Spinal cord (tissue), 10 donors: ENCODE measurements around the gene ZMIZ2. TPM values are rescaled to one million over a fixed set of nuclear protein-coding genes. Genes with fewer than 3 reads are reported as not detected.
"Not testable (repeated sequence)": the region's sequence is repeated elsewhere in the genome, so short reads cannot be mapped to it uniquely, and the experiment has no call there.

Experiments
- DNase-seq, 6 donors: peaks; one replicate each; pipeline versions ENCODE4 v3.0.0 to v3.0.0-alpha.2; 2013 to 2015; ENCODE audit warnings: low spot score in 6 of 6, low read depth in 4 of 6
- H3K27ac ChIP-seq: one replicate; pipeline ENCODE4 v1.5.1; 2013; ENCODE audit warnings: low read depth, low read length, control low read depth
- H3K27me3 ChIP-seq: one replicate; pipeline ENCODE4 v1.6.1; 2013; ENCODE audit warnings: low read length; ENCODE audit not compliant: control insufficient read depth, insufficient read depth
- H3K36me3 ChIP-seq: one replicate; pipeline ENCODE4 v1.6.1; 2013; ENCODE audit warnings: low read length; ENCODE audit not compliant: control insufficient read depth, insufficient read depth
- H3K4me1 ChIP-seq: one replicate; pipeline ENCODE4 v1.6.1; 2013; ENCODE audit warnings: low read length; ENCODE audit not compliant: control insufficient read depth, insufficient read depth
- H3K4me3 ChIP-seq: one replicate; pipeline ENCODE4 v1.5.1; 2013; ENCODE audit warnings: low read depth, low read length, control low read depth
- H3K9me3 ChIP-seq: one replicate; pipeline ENCODE4 v1.6.1; 2013; ENCODE audit warnings: low read length; ENCODE audit not compliant: control insufficient read depth, insufficient read depth
- WGBS: methylation state at CpG from one replicate; pipeline ENCODE4 v1.1.5; 2013; ENCODE audit warnings: missing lambda C conversion rate; ENCODE audit not compliant: insufficient coverage; 5-methylcytosine and 5-hydroxymethylcytosine counted together
- polyA plus RNA-seq, 2 donors: library from polyadenylated mRNA; unstranded; fragments of 120-200 nt; gene quantifications; one replicate each; pipeline ENCODE4 v1.2.1, GENCODE V29; 2013; ENCODE audit not compliant: insufficient read length in 2 of 2
- total RNA-seq, 2 donors: library from RNA; depleted of rRNA in 1 of 2; stranded (reverse); fragments of 120-200 nt in 1 of 2; fragments of >200 nt in 1 of 2; gene quantifications; one replicate each; pipeline versions ENCODE4 v1.2.3 to v1.2.4, GENCODE V29; 2013 to 2014
- donor health status: healthy.

ZMIZ2 gene
- total and polyA plus RNA-seq, 4 donors, result 11.6 to 137 (median 63.5) TPM

- H3K4me1 ChIP-seq, result peaks cover 31% of the 10 kb centered on the region
- no peak overlapping the region for H3K27ac ChIP-seq
- H3K4me3 ChIP-seq, result no peak overlapping the region
- no peaks in the 10 kb centered on the region for H3K9me3 ChIP-seq
- H3K27me3 ChIP-seq, result no peaks in the 10 kb centered on the region
- no peak for DNase-seq
- WGBS, result 62% methylated on average over 6 of the region's 10 CpGs
- H3K36me3 ChIP-seq, result peaks cover 46% of the 10 kb centered on the region
Observed at GRCh38 chr7:44769776-44770294, 21.2 kb downstream of the ZMIZ2 start.

- Histone ChIP-seq H3K9me3 (no peaks in the 10 kb centered on the region), H3K4me1 (peaks cover 31% of the 10 kb centered on the region), H3K27ac (no peak overlapping the region), H3K27me3 (no peaks in the 10 kb centered on the region), H3K36me3 (peaks cover 31% of the 10 kb centered on the region), H3K4me3 (no peak overlapping the region)
- no CpG with 5 or more reads among the region's 3 CpGs for WGBS
- DNase-seq, result no peak
Observed at GRCh38 chr7:44771358-44771757, 22.7 kb downstream of the ZMIZ2 start.

- H3K27me3 ChIP-seq, result no peaks in the 10 kb centered on the region
- H3K27ac ChIP-seq, result no peak overlapping the region
- peaks cover 21% of the 10 kb centered on the region for H3K4me1 ChIP-seq
- DNase-seq, result no peak
- H3K36me3 ChIP-seq, result peaks cover 20% of the 10 kb centered on the region
- H3K9me3 ChIP-seq, result no peaks in the 10 kb centered on the region
- WGBS, result 93% methylated on average over 4 of the region's 6 CpGs
- H3K4me3 ChIP-seq, result no peak overlapping the region
Observed at GRCh38 chr7:44772440-44772839, 23.8 kb downstream of the ZMIZ2 start.

- no peaks in the 10 kb centered on the region for H3K27me3 ChIP-seq
- WGBS, result 75% methylated on average over 7 of the region's 10 CpGs
Observed at GRCh38 chr7:44772867-44773266, 24.2 kb downstream of the ZMIZ2 start.

GRCh38 chr7:44774486-44774885 lies 25.8 kb downstream of the ZMIZ2 start:
- not testable (repeated sequence) for H3K9me3 ChIP-seq, H3K4me1 ChIP-seq, H3K36me3 ChIP-seq, H3K4me3 ChIP-seq, H3K27me3 ChIP-seq, H3K27ac ChIP-seq, DNase-seq
- 88% methylated on average over 2 of the region's 3 CpGs for WGBS

More at GRCh38 chr7:44772867-44773266, 24.2 kb downstream of the ZMIZ2 start:
- Histone ChIP-seq H3K9me3 (no peaks in the 10 kb centered on the region), H3K36me3 (peaks cover 16% of the 10 kb centered on the region), H3K27ac (no peak overlapping the region), H3K4me3 (no peak overlapping the region), H3K4me1 (peaks cover 17% of the 10 kb centered on the region)
- DNase-seq, result no peak

- WGBS, result 86% methylated on average over 4 of the region's 6 CpGs
- Histone ChIP-seq H3K36me3 (no peaks in the 10 kb centered on the region), H3K4me3 (no peak overlapping the region), H3K27ac (no peak overlapping the region), H3K9me3 (no peaks in the 10 kb centered on the region), H3K4me1 (no peaks in the 10 kb centered on the region), H3K27me3 (no peaks in the 10 kb centered on the region)
- DNase-seq, result no peak
Observed at GRCh38 chr7:44775383-44776107, 26.9 kb downstream of the ZMIZ2 start.

GRCh38 chr7:44776211-44776610 lies 27.6 kb downstream of the ZMIZ2 start:
- Histone ChIP-seq H3K27me3 (no peaks in the 10 kb centered on the region), H3K36me3 (no peaks in the 10 kb centered on the region), H3K4me3 (no peak overlapping the region), H3K9me3 (no peaks in the 10 kb centered on the region), H3K27ac (no peak overlapping the region), H3K4me1 (no peaks in the 10 kb centered on the region)
- no peak for DNase-seq
- 77% methylated on average over 3 of the region's 3 CpGs for WGBS

GRCh38 chr7:44782460-44782859 lies 33.8 kb downstream of the ZMIZ2 start:
- no peaks in the 10 kb centered on the region for H3K4me1 ChIP-seq
- H3K27ac ChIP-seq, result no peak overlapping the region
- H3K27me3 ChIP-seq, result no peaks in the 10 kb centered on the region
- H3K36me3 ChIP-seq, result no peaks in the 10 kb centered on the region
- H3K9me3 ChIP-seq, result peaks cover 4% of the 10 kb centered on the region
- DNase-seq, result no peak
- 100% methylated on average over 1 of the region's 1 CpG for WGBS
- no peak overlapping the region for H3K4me3 ChIP-seq

GRCh38 chr7:44783407-44783806 lies 34.8 kb downstream of the ZMIZ2 start:
- Histone ChIP-seq H3K4me3 (no peak overlapping the region), H3K4me1 (no peaks in the 10 kb centered on the region), H3K27me3 (no peaks in the 10 kb centered on the region), H3K27ac (no peak overlapping the region), H3K36me3 (no peaks in the 10 kb centered on the region), H3K9me3 (peaks cover 4% of the 10 kb centered on the region)
- DNase-seq, result no peak

- Histone ChIP-seq H3K4me1 (no peaks in the 10 kb centered on the region), H3K27ac (no peak overlapping the region), H3K9me3 (peaks cover 4% of the 10 kb centered on the region), H3K36me3 (no peaks in the 10 kb centered on the region), H3K27me3 (no peaks in the 10 kb centered on the region), H3K4me3 (no peak overlapping the region)
- no peak for DNase-seq
- WGBS, result 86% methylated on average over 1 of the region's 1 CpG
Observed at GRCh38 chr7:44784364-44784763, 35.7 kb downstream of the ZMIZ2 start.
